Pancreas (tissue), 10 donors: ENCODE results near the gene IFT20. TPM values are rescaled to one million over a fixed set of nuclear protein-coding genes. Genes with fewer than 3 reads are reported as not detected.

Source experiments
- ATAC-seq, 4 donors: fragments of 200-7000 bp; cut with Tn5 transposase; one replicate each; pipeline versions ENCODE4 v1.8.0 to v1.9.1; 2020; ENCODE audit warnings: mild to moderate bottlenecking in 4 of 4, moderate library complexity in 4 of 4
- DNase-seq, 6 donors: peaks; one replicate each; pipeline ENCODE4 v3.0.0-alpha.2; 2020
- FAIRE-seq: peaks from 2 replicates; lab custom pipeline; 2012; peaks lifted over from hg19 to GRCh38; lab: Jason Lieb, UNC
- H3K27ac ChIP-seq, 4 donors: fragments of 200-600 bp; sonication (generic); 1 replicate in 3 of 4; 2 replicates in 1 of 4; pipeline versions ENCODE4 v1.5.0 to v1.8.0; 2020
- H3K27me3 ChIP-seq, 4 donors: fragments of 200-600 bp; one replicate each; pipeline ENCODE4 v1.8.0; 2021
- H3K36me3 ChIP-seq, 3 donors: fragments of 200-600 bp; sonication (generic) in 1 of 3; one replicate each; pipeline versions ENCODE4 v1.5.0 to v1.8.0; 2020 to 2021
- H3K4me1 ChIP-seq, 3 donors: fragments of 200-600 bp; one replicate each; pipeline ENCODE4 v1.8.0; 2021
- H3K4me3 ChIP-seq, 4 donors: fragments of 200-600 bp; sonication (generic) in 2 of 4; one replicate each; pipeline versions ENCODE4 v1.5.0 to v1.8.0; 2020 to 2021
- H3K9me3 ChIP-seq, 4 donors: fragments of 200-600 bp; one replicate each; pipeline ENCODE4 v1.8.0; 2021
- WGBS, 2 donors: extraction: QIAGEN DNeasy Blood & Tissue Kit; methylation state at CpG; one replicate each; pipeline ENCODE4 v1.1.7; 2013; 5-methylcytosine and 5-hydroxymethylcytosine counted together
- intact Hi-C, 3 donors: fragments of 100-400 bp; cut with DNase I; formaldehyde crosslinking; loops; one replicate each; pipeline versions ENCODE4 v1.11.1 to v1.14.2; 2022
- polyA plus RNA-seq, 2 donors: library from polyadenylated mRNA; stranded (reverse); fragments of 200-250 nt; gene quantifications; one replicate each; pipeline ENCODE4 v1.2.3, GENCODE V29; 2013
- total RNA-seq, 6 donors: library from RNA; stranded (reverse); fragmentation: NEBNext Ultra II Directional in 4 of 6; extraction: Animal tissue kit (Norgen Biotek cat#: 25700) in 4 of 6; gene quantifications; one replicate each; pipeline versions ENCODE4 v1.2.1 to v1.2.4, GENCODE V29; 2021 to 2023
- TF ChIP-seq, protein P1 (sequence below), 4 donors: fragments of 200-600 bp; sonication (generic) in 3 of 4; IDR thresholded peaks; one replicate each; pipeline versions ENCODE4 v1.5.0 to v1.8.0; 2021; ENCODE audit warnings: antibody characterized with exemption in 4 of 4
- donor health status: healthy with polysubstance abuse.
- donor health status: DM: no; HTN: no; CAD: no; lungs with moderate emphysema.
- donor health status: DM: no; HTN: no; CAD: no.
- donor health status: control.
- donor health status: control.
- donor health status: Bipolar disorder and iron deficiency.
- donor health status: DM: yes; HTN: yes; CAD: no.
- donor health status: DM: no; HTN: no; CAD: no.
- donor health status: DM: no; HTN: no; CAD: no.
- donor health status: DM: yes; HTN: yes; CAD: no.

The IFT20 gene
- total and polyA plus RNA-seq, 8 donors, result 42.3 to 79.0 (median 50.3) TPM

DNA sequence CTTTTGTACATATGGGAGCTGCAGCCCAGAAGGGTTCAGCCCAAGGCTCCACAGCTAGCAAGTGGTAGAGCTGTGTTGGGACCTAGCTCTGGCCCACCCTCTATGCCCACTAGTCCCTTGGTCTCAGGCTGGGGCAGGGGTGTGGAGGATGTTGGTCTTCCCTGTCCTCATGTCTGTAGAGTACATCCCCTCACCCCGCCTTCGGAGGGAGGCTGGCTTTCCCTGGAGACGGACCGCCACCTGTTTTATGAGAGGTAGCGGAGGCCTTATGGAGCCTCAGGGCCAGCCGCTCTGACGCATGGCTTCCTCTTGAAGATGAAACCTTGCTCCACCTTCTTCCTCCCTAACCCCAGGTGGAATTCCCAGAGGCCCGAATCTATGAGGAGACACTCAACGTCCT lies 8.7 kb upstream of the IFT20 start:
- FAIRE-seq (no peak), DNase-seq (no peak), ATAC-seq (no peak)
- WGBS, 2 donors, result 94% methylated on average over 9 of the region's 9 CpGs
- Histone ChIP-seq H3K4me3 (no peak overlapping the region), H3K27me3 (no peaks in the 10 kb centered on the region), H3K4me1 (peaks cover 30 to 43% (median 32%) of the 10 kb centered on the region in 3 donors), H3K9me3 (no peaks in the 10 kb centered on the region), H3K27ac (peak overlapping the region in 2 of 4 donors; percentile 77 to 83), H3K36me3 (peaks cover 12 to 62% (median 25%) of the 10 kb centered on the region in 3 donors)
- TF ChIP-seq, protein P1, sequence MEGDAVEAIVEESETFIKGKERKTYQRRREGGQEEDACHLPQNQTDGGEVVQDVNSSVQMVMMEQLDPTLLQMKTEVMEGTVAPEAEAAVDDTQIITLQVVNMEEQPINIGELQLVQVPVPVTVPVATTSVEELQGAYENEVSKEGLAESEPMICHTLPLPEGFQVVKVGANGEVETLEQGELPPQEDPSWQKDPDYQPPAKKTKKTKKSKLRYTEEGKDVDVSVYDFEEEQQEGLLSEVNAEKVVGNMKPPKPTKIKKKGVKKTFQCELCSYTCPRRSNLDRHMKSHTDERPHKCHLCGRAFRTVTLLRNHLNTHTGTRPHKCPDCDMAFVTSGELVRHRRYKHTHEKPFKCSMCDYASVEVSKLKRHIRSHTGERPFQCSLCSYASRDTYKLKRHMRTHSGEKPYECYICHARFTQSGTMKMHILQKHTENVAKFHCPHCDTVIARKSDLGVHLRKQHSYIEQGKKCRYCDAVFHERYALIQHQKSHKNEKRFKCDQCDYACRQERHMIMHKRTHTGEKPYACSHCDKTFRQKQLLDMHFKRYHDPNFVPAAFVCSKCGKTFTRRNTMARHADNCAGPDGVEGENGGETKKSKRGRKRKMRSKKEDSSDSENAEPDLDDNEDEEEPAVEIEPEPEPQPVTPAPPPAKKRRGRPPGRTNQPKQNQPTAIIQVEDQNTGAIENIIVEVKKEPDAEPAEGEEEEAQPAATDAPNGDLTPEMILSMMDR (IDR thresholded peaks at IDR 0.05), result no peak
- intact Hi-C loops, result no loop called here

DNA sequence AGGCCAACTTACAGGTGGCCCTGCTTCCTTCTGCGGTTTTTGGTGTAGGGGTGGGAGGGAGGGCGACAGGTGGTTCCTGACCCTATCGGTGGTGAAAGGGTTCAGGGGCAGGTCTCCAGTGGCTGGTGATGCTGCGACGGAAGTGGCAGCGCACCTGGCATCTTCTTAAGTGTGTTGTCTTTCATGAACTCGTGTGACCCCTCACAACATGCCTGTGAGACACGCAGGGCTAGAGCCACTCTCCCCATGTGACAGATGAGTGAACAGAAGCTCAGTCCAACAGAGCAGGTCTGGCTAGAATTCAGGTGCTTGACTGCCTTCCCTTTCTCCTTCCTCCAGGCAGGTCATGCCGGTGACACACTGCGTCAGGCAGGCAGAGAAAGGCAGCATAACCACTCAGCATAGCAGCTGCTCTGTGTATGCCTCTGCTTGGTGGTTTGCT lies 8.2 kb upstream of the IFT20 start:
- Histone ChIP-seq H3K27ac (no peak overlapping the region), H3K9me3 (no peaks in the 10 kb centered on the region), H3K4me3 (no peak overlapping the region), H3K27me3 (no peaks in the 10 kb centered on the region), H3K36me3 (peaks cover 12 to 57% (median 25%) of the 10 kb centered on the region in 3 donors), H3K4me1 (peaks cover 30 to 40% (median 32%) of the 10 kb centered on the region in 3 donors)
- intact Hi-C loops, result no loop called here
- no peak for ATAC-seq
- DNase-seq, result no peak
- FAIRE-seq, result no peak
- WGBS, 2 donors, result 84 to 87% methylated on average over 10 of the region's 10 CpGs
- TF ChIP-seq, protein P1 (IDR thresholded peaks at IDR 0.05), result no peak

DNA sequence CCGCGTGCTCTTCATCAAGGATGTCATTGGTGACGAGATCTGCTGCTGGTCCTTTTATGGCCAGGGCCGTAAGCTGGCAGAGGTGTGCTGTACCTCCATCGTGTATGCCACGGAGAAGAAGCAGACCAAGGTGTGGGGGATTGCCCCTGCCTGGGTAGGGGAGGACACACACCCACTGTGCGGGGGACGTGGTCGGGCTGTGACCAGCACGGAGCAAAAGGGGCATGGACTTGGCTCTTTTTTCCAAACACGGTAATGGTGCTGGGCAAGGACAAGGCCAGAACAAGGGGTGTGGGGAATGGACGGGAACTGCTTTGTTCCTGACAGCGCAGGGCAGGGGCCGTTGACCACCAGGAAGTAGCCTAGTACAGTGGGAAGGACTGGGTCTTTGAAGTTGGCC lies 7.0 kb upstream of the IFT20 start:
- no peak for ATAC-seq
- Histone ChIP-seq H3K4me1 (peaks cover 28 to 40% (median 33%) of the 10 kb centered on the region in 3 donors), H3K27ac (no peak overlapping the region), H3K9me3 (no peaks in the 10 kb centered on the region), H3K4me3 (no peak overlapping the region), H3K27me3 (no peaks in the 10 kb centered on the region), H3K36me3 (peaks cover 12 to 51% (median 19%) of the 10 kb centered on the region in 3 donors)
- no peak for DNase-seq
- TF ChIP-seq, protein P1 (IDR thresholded peaks at IDR 0.05), result no peak
- WGBS, 2 donors, result 90 to 91% methylated on average over 14 of the region's 14 CpGs
- FAIRE-seq, result no peak
- intact Hi-C loops, result no loop called here

DNA sequence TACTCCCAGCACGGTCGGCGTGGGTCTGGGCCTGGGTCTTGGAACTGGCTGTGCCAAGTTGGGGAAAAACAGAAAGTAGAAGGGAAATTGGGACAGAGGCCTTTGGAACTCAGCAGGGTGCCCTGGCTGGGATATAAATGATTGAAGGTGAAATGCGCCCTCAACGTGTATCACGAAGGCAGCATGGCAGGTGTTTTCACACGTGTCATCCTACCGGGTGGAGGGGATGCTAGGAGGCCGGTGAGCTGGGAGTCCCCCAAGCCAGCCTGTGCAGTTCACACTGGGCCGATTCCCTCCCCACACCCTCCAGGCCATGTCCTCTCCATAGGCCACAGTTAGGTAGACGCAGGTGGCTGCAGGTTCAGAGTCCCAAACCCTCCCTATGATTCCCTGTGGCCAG lies 6.2 kb upstream of the IFT20 start:
- WGBS, 2 donors, result 90 to 95% methylated on average over 11 of the region's 11 CpGs
- FAIRE-seq, result no peak
- TF ChIP-seq, protein P1 (IDR thresholded peaks at IDR 0.05), result no peak
- intact Hi-C loops, result no loop called here
- ATAC-seq, result no peak
- no peak for DNase-seq
- Histone ChIP-seq H3K27me3 (no peaks in the 10 kb centered on the region), H3K4me3 (no peak overlapping the region), H3K4me1 (peaks cover 28 to 41% (median 36%) of the 10 kb centered on the region in 3 donors), H3K36me3 (peaks cover 12 to 51% (median 19%) of the 10 kb centered on the region in 3 donors), H3K9me3 (no peaks in the 10 kb centered on the region), H3K27ac (no peak overlapping the region)

DNA sequence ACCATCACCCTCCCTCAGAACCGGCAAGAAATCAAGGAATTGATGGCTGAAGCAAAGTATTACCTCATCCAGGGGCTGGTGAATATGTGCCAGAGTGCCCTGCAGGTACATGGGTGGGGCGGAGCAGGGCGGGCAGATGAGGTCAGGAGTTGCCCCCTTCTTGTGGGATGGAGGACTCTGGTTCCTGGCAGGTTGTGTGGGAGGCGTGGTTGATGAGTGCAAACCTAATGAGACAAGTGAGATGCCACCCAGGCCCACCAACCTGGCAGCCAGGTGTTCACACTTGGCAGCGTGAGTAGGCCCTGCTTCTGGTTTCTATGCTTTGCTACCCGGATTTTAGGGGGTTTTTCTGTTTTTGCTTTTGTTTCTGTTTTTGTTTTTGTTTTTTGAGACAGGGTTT lies 5.1 kb upstream of the IFT20 start:
- no peak overlapping the region for H3K4me3 ChIP-seq
- ATAC-seq (no peak), DNase-seq (no peak), FAIRE-seq (no peak)
- no peaks in the 10 kb centered on the region for H3K27me3 ChIP-seq
- H3K9me3 ChIP-seq, result no peaks in the 10 kb centered on the region
- no peak overlapping the region for H3K27ac ChIP-seq
- peaks cover 17 to 30% (median 25%) of the 10 kb centered on the region in 3 donors for H3K4me1 ChIP-seq
- intact Hi-C loops, result no loop called here
- peaks cover 12 to 51% (median 19%) of the 10 kb centered on the region in 3 donors for H3K36me3 ChIP-seq
- TF ChIP-seq, protein P1 (IDR thresholded peaks at IDR 0.05), result no peak
- WGBS, 2 donors, result 80 to 86% methylated on average over 6 of the region's 6 CpGs
